Hepatocyte (in vitro differentiated cells): ENCODE measurements around the gene AKAP13.

Source experiments
- EZH2 ChIP-seq: fragments of 200-600 bp; sonication (generic); IDR thresholded peaks from 2 replicates; pipeline ENCODE4 v1.6.1; 2016; ENCODE audit warnings: antibody characterized with exemption, mild to moderate bottlenecking, borderline replicate concordance
- EZH2phosphoT487 ChIP-seq: fragments of 200-600 bp; sonication (generic); IDR thresholded peaks from one replicate; pipeline ENCODE4 v1.6.1; 2018; ENCODE audit warnings: antibody characterized with exemption, mild to moderate bottlenecking, low read depth, moderate library complexity; ENCODE audit not compliant: unreplicated experiment, severe bottlenecking
- TF ChIP-seq, protein P1 (sequence below): fragments of 200-600 bp; sonication (generic); IDR thresholded peaks from 2 replicates; pipeline ENCODE4 v1.5.1; 2016; ENCODE audit warnings: antibody characterized with exemption, mild to moderate bottlenecking; ENCODE audit not compliant: poor library complexity

DNA sequence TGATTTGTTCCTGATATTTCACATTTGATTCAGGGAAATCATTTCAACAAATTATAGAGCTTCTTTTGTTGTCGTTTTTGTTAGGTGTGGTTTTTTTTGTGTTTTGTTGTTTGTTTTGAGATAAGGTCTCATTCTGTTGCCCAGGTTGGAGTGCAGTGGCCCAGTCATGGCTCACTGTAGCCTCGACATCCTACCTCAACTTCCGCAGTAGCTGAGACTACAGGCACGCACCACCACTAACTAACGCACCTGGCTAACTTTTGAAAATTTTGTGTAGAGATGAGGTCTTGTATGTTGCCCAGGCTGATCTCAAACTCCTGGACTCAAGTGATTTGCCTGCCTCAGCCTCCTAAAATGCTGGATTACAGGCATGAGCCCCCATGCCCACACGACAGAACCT, 177.0 kb downstream of the AKAP13 start:
- TF ChIP-seq, protein P1, sequence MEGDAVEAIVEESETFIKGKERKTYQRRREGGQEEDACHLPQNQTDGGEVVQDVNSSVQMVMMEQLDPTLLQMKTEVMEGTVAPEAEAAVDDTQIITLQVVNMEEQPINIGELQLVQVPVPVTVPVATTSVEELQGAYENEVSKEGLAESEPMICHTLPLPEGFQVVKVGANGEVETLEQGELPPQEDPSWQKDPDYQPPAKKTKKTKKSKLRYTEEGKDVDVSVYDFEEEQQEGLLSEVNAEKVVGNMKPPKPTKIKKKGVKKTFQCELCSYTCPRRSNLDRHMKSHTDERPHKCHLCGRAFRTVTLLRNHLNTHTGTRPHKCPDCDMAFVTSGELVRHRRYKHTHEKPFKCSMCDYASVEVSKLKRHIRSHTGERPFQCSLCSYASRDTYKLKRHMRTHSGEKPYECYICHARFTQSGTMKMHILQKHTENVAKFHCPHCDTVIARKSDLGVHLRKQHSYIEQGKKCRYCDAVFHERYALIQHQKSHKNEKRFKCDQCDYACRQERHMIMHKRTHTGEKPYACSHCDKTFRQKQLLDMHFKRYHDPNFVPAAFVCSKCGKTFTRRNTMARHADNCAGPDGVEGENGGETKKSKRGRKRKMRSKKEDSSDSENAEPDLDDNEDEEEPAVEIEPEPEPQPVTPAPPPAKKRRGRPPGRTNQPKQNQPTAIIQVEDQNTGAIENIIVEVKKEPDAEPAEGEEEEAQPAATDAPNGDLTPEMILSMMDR: no peak
- TF ChIP-seq EZH2 (no peak), EZH2phosphoT487 (no peak)
